GM23248 (cell line): ENCODE data around the gene NPTX1.

ENCODE experiments used
- EZH2 ChIP-seq: fragments of 200-600 bp; sonication (generic); IDR thresholded peaks from 2 replicates; pipeline ENCODE4 v1.6.1; 2018; ENCODE audit warnings: antibody characterized with exemption, mild to moderate bottlenecking; ENCODE audit not compliant: insufficient read depth, poor library complexity, severe bottlenecking
- EZH2phosphoT487 ChIP-seq: fragments of 200-600 bp; sonication (generic); IDR thresholded peaks from 2 replicates; pipeline ENCODE4 v1.6.1; 2018; ENCODE audit warnings: antibody characterized with exemption, moderate library complexity, mild to moderate bottlenecking, low read depth; ENCODE audit not compliant: insufficient read depth

GRCh38 chr17:80474961-80475909 is 1.2 kb downstream of the NPTX1 start:
- TF ChIP-seq EZH2 (peak; percentile 91), EZH2phosphoT487 (peak; percentile 23; the same call in 1 of the 2 replicates)
